Measurements from ENCODE around the gene ALDH4A1. TPM values are rescaled to one million over a fixed set of nuclear protein-coding genes. Genes with fewer than 3 reads are reported as not detected.
"Not testable (repeated sequence)": the region's sequence is repeated elsewhere in the genome, so short reads cannot be mapped to it uniquely, and the experiment has no call there.

ALDH4A1 gene
- total RNA-seq, 1 donor from 2014 or later, result 2.4 TPM

DNA sequence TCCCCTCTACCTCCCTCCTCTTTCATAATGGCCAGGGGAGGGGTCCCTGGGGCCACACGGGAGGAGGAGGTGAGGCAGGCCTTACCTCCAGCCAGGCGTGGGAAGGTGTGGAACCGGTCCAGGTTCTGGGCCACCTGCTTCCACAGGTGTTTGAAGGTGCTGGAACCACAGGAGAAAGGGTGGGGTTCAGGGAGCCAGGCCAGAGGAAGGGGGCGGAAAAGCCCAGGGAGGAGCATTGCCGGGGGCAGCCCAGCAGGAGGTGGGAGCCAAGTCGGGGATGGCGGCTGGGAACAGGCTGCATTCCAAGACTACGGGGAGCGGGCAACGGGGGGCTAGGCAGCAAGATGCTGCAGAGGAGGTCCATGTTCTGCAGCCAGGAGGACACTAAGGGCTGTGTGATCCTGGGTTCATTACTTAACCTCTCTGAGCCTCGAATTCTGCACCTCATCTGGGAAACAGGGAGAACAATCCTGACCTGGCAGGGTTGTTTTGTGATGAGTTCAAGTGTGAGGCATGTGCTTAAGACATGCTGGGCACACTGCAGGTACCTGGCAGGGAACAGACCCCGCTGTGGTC is 23.1 kb downstream of the ALDH4A1 start:
- DNase-seq (ENCODE audit: low spot score), result no peak

DNA sequence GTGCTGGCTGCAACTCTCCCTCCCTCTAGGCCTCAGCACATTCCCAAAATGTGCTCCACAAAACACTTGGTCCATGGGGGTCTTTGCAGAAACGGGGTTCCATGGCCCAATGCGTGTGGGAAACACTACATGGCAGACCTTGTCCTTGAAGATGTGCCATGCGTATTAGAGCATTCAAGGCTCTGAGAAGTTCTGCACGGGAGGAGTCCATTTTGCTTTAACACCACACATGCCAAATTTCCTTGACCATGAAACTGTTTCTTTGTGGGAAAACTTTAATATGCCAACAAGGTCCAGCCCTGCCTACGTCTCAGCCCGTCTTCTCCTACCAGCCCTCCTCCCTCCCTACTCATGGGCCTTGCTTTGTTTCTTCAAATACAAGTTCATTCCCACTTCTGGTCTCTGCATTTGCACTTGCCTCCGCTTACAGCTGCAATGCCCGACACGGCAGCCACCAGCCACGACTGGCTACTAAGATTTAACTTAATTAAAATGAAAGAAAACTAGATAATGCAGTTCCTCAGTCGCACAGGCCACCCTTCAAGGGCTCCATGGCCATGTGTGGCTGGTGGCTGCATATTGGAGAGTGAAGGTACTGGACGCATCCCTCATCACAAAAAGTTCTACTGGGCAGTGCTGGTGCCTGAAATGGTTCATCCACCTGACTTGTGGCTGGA is 23.7 kb downstream of the ALDH4A1 start:
- DNase-seq (ENCODE audit: low spot score), result no peak

DNA sequence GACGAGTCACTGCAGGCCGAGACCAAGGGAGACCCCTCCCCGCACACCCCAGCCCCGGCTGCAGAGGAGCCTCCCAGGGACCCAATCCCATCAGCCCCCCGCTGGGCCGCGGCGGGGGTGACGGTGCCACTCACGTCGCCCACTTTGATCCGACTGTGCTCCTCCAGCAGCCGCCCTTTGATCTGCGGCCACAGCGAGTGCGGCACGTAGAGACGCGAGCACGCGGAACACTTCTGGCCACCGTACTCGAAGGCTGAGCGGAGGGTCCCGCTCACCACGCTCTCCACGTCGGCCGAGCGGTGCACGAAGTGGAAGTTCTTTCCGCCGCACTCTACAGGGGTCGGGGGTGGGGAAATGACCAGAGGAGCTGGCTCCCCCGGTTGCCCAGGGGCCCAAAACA is 25.1 kb downstream of the ALDH4A1 start:
- DNase-seq (ENCODE audit: low spot score), result no peak

DNA sequence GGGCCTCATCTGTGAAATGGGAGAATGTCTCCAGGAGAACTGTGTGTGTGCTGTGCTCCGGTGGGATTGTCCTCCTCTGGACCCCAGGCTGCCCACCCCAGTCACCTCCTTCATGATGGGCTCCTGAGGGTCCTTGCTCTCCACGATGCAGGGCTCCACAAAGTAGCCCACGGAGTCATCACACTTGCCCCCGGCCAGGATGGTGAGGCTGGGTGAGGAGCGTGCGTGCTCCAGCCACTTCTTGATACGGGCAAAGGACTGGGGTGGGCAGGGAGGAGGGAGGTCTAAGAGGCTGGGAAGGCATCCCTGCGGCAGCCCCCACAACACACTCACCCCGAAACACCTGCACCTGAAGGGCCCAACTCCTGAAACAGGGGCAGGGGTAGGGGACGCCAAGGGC is 26.1 kb downstream of the ALDH4A1 start:
- DNase-seq (ENCODE audit: low spot score), result no peak

DNA sequence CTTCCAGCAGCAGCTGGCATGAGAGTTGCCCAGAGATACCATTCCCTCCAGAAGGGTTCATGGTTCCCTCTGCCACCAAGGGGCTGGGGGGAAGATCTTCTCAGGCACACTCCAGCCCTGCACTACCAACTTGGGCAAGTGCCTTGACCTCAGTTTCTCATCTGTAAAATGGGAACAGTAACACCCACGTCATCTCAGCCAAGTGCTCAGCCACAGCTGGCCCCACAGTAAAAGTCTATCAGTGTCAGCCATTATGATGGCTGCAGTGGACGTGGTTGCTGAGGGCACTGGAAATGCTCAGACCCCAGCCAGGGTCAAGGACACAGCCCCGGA is 26.6 kb downstream of the ALDH4A1 start:
- DNase-seq (ENCODE audit: low spot score), result no peak

DNA sequence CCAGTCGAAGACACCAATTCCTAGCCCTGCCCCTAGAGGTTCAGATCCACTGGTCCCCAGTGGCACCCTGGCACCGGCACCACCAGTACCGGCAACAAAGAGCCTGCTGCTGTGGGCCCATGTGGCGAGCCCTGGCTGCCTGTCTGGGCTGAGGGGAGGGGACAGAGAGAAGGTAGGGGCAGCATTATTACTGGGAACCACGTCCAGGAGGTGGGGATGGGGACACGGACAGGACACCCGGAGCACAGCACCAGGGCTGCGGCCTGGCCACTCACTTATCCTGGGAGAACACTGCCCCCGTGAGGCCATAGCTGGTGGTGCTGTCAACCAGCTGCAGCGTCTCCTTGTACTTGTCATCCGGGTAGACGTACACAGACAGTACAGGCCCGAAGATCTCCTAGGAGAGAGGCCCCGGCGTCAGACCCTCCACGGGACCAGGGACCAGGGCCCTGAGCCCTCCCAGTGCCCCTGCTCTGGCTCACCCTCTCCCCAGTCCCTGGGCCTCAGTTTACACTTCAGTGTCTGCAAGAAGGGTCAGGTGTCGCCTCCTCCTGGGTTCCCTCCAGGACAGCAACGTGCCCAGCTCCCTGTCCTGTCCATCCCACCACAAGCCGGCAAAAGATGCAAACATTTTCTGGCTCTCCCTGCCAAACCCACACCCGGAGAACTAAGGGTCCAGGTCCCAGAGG is 27.1 kb downstream of the ALDH4A1 start:
- DNase-seq (ENCODE audit: low spot score), result peak; percentile 72

DNA sequence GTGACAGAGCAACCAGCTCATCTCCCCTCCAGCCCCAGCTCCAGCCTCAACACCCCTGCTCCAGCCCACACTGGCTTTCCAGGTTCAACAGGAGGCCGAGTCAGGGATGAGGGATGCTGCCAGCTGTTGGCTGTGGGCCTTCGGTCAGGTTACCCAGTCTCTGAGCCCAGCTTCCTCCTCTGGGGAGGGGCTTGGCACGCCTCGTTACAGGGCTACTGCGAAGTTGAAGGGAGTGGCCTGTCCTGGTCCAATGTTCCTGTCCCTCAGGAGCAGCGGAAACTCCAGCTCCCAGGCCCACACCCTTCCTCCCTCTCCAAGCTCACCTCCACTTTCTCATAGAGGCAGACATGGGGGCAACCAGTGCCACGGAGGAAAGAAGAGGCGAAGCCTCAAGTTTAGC is 27.8 kb downstream of the ALDH4A1 start:
- no peak for DNase-seq (ENCODE audit: low spot score)

DNA sequence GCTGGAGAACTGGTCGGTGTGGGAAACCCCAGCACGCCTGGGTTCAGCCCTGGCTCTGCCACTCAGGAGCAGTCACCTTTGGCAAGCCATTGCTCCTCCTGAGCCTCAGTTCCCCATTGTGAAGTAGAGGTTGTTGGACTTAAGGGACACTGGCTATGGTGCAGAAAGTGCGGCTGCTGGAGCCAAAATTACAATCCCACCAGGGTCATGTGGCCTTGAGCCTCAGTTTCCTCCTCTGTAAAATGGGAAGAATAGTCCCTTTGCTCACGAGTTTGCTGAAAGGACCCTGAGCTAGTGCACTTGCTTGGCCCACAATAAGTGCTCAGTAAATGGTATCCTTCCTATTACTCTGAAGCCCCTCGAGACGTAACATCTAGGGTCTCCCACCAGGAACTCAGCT is 28.3 kb downstream of the ALDH4A1 start:
- DNase-seq (ENCODE audit: low spot score), result no peak

DNA sequence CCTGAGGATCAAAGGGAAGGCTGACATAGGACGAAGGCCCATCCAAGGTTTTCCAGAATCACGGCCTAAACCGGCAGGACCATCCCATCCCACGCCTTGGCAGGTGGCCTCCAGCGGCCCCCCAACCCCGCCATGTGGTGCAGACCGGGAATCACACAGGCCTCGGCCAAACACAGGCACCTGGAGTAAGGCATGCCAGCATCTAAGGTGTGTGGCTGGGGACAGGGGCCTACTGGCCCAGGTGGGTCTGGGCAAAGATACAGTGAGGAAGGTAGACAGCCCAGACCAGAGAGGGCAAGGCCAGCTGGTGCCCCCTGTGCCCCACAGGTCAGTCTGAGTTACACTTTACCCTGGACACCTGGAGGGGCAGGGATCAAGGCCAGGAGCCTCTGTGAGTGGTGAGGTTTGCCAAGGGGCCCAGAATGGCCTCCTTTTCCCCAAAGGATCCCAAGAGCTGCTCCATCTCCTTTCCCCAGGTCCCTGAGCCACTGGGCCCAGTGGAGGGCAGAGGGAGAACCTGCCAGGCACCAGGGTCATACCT is 30.2 kb downstream of the ALDH4A1 start:
- DNase-seq (ENCODE audit: low spot score), result no peak

DNA sequence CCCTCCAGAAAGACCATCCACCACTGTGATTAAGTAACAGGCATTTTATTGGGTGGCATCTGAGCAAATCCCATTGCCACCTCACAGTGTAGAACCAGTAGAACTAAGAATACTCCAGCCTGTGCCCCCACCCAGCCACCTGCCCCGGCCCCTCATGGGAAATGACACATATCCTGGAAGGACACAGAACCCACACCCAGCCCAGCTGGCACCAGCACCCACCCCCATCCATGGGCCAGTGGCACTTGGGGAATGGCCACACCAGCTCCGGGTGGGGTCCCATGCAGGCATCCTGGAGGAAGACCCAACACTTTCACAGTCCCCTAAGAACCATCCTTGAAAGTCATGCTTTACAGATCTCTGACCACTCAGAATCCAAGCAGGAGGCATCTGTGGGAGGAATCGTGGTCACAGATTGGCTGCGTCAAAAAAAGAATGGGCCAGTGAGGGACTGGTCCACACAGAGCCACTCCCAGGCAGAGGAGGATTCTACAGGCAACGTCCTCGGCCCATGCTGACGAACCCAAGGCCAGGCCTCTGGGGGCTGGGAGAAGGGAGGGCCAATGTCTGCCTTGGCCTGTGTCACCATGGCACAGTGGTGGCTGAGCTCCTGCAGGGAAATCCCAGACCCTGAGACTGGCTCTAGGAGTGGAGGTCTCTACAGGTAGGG is 30.8 kb downstream of the ALDH4A1 start:
- no peak for DNase-seq (ENCODE audit: low spot score)

DNA sequence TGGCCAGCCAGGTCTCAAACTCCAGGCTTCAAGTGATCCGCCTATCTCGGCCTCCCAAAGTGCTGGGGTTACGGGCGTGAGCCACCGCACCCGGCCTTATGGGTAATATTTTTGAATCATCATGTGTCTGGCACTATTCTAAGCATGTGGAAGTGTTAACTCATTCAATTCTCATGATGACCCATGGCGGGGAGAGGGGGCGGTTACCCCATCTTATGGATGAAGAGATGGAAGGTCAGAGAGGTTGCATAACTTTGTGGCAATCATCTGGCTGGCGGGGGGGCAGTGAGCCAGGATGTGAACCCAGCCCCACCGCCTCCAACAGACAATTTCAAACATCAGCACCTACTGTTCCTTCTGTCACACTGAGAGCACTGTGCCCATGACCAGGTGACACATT is 31.4 kb downstream of the ALDH4A1 start:
- no peak for DNase-seq (ENCODE audit: low spot score)

DNA sequence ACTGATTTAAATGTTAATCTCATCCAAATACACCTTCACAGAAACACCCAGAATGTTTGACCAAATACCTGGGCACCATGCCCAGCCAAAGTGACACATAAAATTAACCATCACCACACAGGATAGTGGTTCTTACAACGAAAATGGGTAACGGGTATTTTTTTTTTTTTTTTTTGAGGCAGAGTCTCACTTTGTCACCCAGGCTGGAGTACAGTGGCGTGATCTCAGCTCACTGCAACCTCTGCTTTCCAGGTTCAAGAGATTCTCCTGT is 31.8 kb downstream of the ALDH4A1 start:
- not testable (repeated sequence) for DNase-seq (ENCODE audit: low spot score)

DNA sequence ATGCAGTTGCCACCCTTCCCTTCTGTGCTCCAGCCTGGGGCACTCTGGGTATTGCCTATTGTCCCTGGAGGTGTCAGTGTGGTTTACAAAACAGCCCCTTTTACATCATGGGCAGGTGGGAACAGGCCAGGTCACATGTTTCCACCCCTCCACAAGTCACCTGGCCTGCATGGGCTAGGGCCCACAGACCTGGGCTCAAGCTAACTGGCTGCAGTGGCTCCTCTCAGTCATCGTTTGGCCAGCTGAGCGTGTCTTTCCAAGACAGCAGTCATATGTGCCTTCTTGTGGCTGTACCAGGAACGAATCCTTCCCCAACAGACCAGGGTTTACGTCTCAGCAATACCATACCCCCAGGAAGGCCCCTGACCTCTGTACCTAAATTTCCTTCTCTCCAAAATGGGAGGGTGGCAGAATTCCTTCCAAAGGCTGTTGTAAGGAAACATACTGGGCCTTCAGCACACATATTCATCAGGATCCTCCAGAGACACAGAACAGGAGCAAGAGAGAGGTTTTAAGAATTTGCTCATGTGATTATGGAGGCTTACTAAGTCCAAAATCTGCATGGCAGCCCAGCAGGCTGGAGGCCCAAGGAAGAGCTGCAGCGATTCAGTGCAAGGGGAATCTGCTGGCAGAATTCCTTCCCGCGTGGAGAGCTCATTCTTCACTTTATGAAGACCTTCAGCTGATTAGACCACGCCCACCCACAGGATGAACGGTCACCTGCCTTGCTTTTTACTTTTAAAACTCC is 32.3 kb downstream of the ALDH4A1 start:
- peak; percentile 69 for DNase-seq (ENCODE audit: low spot score)

DNA sequence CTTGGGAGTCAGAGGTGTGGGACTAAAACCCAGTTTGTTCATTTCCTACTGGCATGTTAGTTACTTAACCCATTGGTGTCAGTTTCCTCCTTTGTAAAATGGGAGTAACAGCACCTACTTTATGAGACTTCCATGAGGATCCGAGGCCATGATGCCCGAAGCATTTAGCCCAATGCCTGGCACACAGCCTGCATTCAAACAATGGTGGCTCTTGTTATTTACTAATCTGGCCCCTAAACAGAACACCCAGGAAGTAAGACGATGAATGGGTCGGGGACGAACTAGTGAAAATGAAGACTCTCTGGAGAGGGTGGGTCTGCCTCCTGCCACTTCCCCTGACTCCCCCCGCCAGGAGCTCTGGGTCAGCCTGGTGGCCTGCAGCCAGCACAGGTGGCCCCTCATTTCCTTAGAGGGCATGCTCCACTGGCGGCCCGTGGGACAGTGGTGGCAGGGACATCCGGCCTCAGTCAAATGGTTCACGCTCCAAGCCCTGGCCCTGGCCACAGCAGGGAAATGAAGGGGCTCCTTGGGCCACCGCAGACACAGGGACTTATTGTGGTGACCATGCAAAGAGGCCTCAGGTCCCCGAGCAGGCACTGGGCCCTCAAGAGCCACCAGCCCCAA is 33.4 kb downstream of the ALDH4A1 start:
- no peak for DNase-seq (ENCODE audit: low spot score)

DNA sequence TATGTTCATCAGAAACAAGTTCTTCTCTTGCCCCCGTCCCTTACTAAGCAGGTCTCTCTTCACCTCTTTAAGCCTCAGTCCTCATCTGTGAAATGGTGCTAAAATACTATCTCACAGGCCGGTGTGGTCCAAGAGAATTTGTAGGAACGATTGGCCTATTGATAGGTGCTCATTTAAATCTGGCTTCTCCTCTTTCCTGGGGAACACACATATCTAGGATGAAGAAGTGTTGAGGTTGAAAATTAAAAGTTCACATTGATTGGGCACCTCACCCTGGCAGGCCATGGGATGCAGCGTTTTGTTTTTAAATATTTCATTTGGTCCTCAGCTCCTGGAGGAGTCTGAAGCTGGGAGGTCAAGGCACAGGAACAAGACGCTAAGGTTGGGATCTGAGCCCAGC is 34.0 kb downstream of the ALDH4A1 start:
- DNase-seq (ENCODE audit: low spot score), result no peak

DNA sequence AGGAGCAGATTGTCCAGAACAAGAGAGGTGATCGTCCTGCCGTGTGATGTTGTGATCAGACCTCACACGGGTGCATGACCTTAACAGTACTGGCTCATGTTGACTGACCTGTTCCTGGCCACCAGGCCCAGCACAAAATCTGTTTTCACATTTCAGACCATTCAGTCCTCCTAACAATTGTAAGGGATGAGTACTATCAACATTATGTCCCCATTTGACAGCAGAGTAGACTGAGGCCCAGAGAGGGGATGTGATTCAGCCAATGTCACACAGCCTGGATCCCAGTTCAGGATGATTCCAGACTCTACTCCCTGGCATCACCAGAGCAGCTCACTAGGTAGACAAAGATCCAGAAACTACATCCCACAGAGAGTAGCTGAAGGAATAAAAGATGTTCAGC is 35.5 kb downstream of the ALDH4A1 start:
- DNase-seq (ENCODE audit: low spot score), result no peak

DNA sequence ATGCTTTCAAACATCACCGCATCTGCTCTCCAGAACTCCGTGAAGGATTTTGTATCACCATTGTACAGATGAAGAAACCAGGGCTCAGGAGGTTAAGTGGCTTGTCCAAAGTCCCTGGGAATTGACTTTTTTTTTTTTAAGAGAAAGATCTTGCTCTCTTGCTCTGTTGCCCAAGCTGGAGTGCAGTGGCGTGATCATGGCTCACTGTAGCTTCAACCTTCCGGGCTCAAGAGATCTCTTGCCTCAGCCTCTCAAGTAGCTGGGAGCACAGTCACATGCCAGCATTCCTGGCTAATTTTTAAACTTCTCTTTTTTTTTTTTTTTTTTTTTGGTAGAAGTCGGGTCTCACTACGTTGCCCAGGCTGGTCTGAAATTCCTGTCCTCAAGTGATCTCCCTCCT is 36.0 kb downstream of the ALDH4A1 start:
- no peak for DNase-seq (ENCODE audit: low spot score)

DNA sequence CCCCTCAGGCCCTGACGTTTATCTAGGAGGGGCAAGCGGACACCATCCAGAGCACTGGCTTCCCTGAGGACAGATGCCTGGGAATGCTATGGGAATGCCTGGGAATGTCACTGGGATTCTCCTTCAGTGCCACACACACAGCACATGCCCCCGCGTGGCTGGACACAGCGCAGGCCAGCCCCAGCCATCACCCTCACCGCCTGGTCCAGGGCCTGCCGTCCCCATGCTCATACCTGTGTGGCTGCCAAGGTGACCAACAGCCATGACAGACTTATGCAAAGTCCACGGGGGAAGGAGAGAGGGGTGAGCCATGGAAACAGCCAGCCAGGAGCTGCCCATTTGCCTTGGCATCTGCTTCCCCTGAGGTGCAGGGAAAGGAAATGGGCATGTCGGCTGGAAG is 37.2 kb downstream of the ALDH4A1 start:
- DNase-seq (ENCODE audit: low spot score), result no peak

DNA sequence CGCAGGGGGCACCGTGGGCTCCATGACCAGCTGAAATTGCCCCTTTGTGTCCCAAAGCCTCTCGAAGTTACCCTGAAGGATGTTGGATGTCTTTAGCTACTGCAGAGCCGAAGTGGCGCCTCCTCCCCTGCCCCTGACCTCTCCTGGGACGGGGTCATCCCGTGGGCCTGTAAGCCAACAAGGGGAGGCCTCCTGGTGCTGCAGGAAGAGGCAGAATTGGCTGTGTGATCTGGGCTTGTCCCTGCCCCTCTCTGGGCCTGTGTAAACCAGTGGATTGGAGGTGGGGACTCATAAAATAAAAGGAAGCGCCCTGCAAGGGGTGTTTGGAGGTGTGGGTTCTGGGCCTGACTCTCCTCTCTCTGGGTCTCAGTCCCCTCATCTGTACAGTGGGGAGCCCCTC is 40.8 kb downstream of the ALDH4A1 start:
- DNase-seq (ENCODE audit: low spot score), result no peak

DNA sequence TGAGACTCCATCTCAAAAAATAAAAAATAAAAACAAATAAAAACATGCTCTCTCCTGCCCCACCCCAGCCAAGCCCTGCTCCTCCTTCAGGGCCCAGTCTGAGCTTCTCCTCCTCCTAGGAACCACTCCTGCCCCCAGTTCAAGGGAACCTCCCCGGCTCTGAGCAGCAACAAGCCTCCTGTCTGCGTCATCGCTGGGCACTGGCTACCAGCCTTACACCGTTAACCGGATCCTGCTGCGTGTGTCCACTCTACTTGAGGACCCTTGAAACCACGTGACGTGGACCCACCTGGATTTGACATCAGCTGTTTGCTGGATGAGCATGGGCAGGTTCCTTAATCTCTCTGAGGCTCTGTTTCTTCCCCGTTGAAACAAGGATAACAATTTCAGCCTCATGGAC is 41.3 kb downstream of the ALDH4A1 start:
- DNase-seq (ENCODE audit: low spot score), result no peak

DNA sequence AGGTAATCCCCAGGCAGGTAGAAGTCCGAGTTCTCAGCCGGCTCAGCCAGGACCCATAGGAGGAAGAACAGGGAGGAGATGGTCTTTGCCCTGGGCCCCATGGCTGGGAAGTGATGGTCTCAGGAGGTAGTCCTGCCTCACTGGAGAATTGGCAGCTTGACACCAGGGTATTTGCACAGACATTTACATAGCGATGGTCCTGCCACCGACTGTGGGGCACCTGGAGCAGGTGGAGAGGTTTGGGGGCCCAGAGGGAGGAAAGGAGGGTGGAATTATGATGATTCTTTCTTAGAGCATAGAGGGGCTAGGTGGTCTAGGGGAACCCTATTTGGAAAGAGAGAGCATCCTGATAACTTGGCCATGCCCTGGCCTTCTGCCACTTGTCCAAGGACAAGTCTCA is 42.8 kb downstream of the ALDH4A1 start, which contains the start of gene TAS1R2:
Gene TAS1R2, minus strand, starts transcription at position 101 of the 400 bp plus-strand sequence. Its CDS starts 0 bp downstream, at position 101.
- no peak for DNase-seq (ENCODE audit: low spot score)

All from umbilical cord (tissue), 2 donors.